Measurements from ENCODE around the gene COL18A1.

The COL18A1 gene

GRCh38 chr21:45518742-45519141 is 113.8 kb downstream of the COL18A1 start:
- no peak overlapping the region for H3K4me3 ChIP-seq (ENCODE audit: low read length)
- TF ChIP-seq CTCF (conservative IDR thresholded peaks at IDR 0.05; ENCODE audit: low read depth, low read length): no peak
- no peak for DNase-seq (ENCODE audit: low read depth)

GRCh38 chr21:45519182-45519581 is 114.2 kb downstream of the COL18A1 start:
- no peak overlapping the region for H3K4me3 ChIP-seq (ENCODE audit: low read length)
- no peak for DNase-seq (ENCODE audit: low read depth)
- no peak for TF ChIP-seq CTCF (conservative IDR thresholded peaks at IDR 0.05; ENCODE audit: low read depth, low read length)

- TF ChIP-seq CTCF (conservative IDR thresholded peaks at IDR 0.05; ENCODE audit: low read depth, low read length): no peak
- no peak for DNase-seq (ENCODE audit: low read depth)
- no peak overlapping the region for H3K4me3 ChIP-seq (ENCODE audit: low read length)
Measured at GRCh38 chr21:45521241-45521640, 116.3 kb downstream of the COL18A1 start.

- TF ChIP-seq CTCF (conservative IDR thresholded peaks at IDR 0.05; ENCODE audit: low read depth, low read length): no peak
- no peak for DNase-seq (ENCODE audit: low read depth)
- H3K4me3 ChIP-seq (ENCODE audit: low read length): no peak overlapping the region
Measured at GRCh38 chr21:45522381-45522780, 117.4 kb downstream of the COL18A1 start.

- no peak for DNase-seq (ENCODE audit: low read depth)
- TF ChIP-seq CTCF (conservative IDR thresholded peaks at IDR 0.05; ENCODE audit: low read depth, low read length): no peak
- no peak overlapping the region for H3K4me3 ChIP-seq (ENCODE audit: low read length)
Measured at GRCh38 chr21:45522986-45523385, 118.0 kb downstream of the COL18A1 start.

GRCh38 chr21:45523411-45524101 is 118.6 kb downstream of the COL18A1 start:
- H3K4me3 ChIP-seq (ENCODE audit: low read length): no peak overlapping the region
- no peak for TF ChIP-seq CTCF (conservative IDR thresholded peaks at IDR 0.05; ENCODE audit: low read depth, low read length)
- no peak for DNase-seq (ENCODE audit: low read depth)

- H3K4me3 ChIP-seq (ENCODE audit: low read length): no peak overlapping the region
- no peak for TF ChIP-seq CTCF (conservative IDR thresholded peaks at IDR 0.05; ENCODE audit: low read depth, low read length)
- no peak for DNase-seq (ENCODE audit: low read depth)
Measured at GRCh38 chr21:45524756-45525152, 119.8 kb downstream of the COL18A1 start.

All from retinal pigment epithelial cell (primary cell).